GM11168 (cell line): ENCODE measurements around the gene LRRC38.
"Not testable (repeated sequence)": the region's sequence is repeated elsewhere in the genome, so short reads cannot be mapped to it uniquely, and the experiment has no call there.

Experiments
- in situ Hi-C: fragments of 300-500 bp; cut with MboI; formaldehyde crosslinking; loops from one replicate; pipeline ENCODE4 v1.12.0; 2022; ENCODE audit warnings: low sequenced_read_pairs; ENCODE audit not compliant: unreplicated experiment

The LRRC38 gene, protein sequence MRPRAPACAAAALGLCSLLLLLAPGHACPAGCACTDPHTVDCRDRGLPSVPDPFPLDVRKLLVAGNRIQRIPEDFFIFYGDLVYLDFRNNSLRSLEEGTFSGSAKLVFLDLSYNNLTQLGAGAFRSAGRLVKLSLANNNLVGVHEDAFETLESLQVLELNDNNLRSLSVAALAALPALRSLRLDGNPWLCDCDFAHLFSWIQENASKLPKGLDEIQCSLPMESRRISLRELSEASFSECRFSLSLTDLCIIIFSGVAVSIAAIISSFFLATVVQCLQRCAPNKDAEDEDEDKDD

GRCh38 chr1:13513895-13514546, at the start of gene LRRC38:
Gene LRRC38, minus strand, starts transcription at chr1:13514003. Its CDS starts 410 bp downstream, at chr1:13513593.
- in situ Hi-C loops, result no loop called here

GRCh38 chr1:13562981-13563380, 49.2 kb upstream of the LRRC38 start:
- in situ Hi-C loops, result not testable (repeated sequence)

DNA sequence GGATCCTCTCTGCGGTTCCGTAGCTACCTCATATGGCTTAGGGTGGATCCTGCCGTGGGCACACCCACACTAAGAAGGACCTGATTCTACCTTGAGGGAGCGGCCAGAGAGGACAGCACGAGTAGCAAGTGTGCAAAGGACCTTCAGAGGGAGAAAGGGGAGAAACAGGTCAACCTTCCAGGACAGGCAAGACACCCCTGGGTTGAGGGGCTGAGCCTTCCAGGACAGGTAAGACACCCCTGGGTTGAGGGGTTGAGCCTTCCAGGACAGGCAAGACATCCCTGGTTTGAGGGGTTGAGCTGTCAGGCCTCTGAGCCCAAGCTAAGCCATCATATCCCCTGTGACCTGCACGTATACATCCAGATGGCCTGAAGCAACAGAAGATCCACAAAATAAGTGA, 46.7 kb upstream of the LRRC38 start:
- in situ Hi-C loops, result no loop called here

GRCh38 chr1:13556224-13556764, 42.5 kb upstream of the LRRC38 start:
- in situ Hi-C loops, result no loop called here

- in situ Hi-C loops, result no loop called here
Observed at GRCh38 chr1:13554798-13555197, 41.0 kb upstream of the LRRC38 start.

DNA sequence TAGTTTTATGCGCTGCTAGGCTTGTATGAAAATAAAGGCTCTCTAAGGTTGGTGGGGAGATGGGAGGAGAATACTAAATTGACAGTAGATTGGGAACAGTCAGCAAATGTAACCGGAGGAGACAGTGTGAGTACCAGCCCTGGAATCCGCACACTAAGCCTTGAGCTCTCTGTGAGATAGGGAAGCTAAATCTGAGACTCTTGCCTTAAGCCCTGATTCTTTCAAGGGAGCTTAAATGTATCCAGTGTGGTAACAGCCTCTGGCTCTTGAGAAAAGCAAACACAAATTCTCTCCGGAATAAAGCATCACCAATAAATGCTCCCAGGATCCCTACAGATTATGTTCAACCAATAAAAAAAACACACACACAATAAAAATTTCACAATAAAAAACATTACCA, 36.9 kb upstream of the LRRC38 start:
- in situ Hi-C loops, result no loop called here

DNA sequence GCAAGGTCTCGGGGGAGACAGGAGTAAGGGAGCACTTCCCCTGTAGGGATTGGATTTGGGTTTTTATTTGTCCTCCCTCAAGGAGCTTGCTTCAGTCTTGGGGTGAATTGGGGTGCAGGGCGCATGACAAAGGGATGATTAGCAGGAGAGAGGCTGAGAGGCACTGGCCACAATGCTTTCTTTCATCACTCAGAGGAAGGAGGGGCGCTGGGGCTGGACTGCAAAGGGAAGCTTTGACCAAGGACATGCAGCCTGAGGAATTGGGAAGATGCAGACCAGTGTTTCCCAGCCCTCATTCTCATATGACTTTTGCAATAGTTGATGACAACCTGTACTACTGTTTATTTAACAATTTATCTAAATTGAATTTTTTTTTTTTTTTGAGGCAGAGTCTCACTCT, 35.7 kb upstream of the LRRC38 start:
- in situ Hi-C loops, result no loop called here

DNA sequence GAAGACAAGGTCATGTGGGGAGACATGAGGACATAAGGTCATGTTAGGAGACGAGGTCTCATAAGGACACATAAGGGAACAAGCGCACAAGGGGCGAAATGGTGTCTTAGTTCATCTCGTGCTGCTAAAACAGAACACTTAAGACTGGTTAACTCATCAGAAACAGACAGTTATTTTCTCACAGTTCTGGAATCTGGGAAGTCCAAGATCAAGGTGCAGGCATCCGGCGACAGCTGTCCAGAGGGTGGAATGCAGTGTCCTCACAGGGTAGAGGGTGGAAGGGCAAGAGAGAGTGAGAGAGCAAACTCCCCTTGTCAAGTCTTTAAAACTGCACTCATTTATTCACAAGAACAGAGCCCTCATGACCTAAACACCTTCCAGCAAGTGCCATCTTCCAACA, 35.2 kb upstream of the LRRC38 start:
- in situ Hi-C loops, result no loop called here

DNA sequence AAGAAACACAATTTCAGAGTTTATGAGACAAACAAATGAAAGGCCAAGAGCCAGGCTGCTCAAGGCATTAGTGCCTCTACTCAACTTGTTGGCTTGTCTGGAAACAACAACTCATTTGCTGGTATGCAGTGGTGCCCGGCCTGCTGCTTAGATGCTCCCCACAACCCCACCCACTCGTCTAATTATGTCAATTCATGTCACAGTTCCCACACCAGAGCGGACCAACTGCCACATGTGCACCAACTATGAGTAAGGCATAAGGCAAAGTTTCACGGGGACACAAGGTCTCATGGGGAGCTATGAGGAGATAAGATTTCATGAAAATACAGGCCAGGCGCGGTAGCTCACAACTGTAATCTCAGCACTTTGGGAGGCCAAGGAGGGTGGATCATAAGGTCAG, 34.5 kb upstream of the LRRC38 start:
- in situ Hi-C loops, result no loop called here

- in situ Hi-C loops, result no loop called here
Observed at GRCh38 chr1:13546791-13547190, 33.0 kb upstream of the LRRC38 start.

- in situ Hi-C loops, result no loop called here
Observed at GRCh38 chr1:13544221-13544556, 30.4 kb upstream of the LRRC38 start.

- in situ Hi-C loops, result no loop called here
Observed at GRCh38 chr1:13543451-13544220, 29.8 kb upstream of the LRRC38 start.

GRCh38 chr1:13541435-13542215, 27.8 kb upstream of the LRRC38 start:
- in situ Hi-C loops, result no loop called here

- in situ Hi-C loops, result no loop called here
Observed at GRCh38 chr1:13540866-13541265, 27.1 kb upstream of the LRRC38 start.

- in situ Hi-C loops, result no loop called here
Observed at GRCh38 chr1:13539683-13540082, 25.9 kb upstream of the LRRC38 start.

DNA sequence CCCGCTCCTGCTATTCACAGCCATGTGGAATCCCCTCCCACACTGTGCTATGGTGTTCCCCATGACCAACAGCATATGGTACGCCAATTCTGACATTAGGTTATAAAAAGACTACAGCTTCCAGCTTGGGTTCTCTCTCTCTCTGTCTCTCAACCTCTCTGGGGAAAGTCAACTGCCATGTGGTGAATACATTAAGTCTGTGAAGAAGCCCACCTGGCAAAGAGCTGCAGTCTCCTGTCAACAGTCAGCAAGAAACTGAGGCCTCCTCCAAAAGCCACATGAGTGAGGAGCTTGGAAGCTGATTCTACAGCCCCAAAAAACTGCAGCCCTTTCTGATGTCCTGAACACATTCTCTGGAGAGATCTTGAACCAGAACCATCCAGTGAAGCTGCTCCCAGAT, 25.0 kb upstream of the LRRC38 start:
- in situ Hi-C loops, result no loop called here

GRCh38 chr1:13536571-13536970, 22.8 kb upstream of the LRRC38 start:
- in situ Hi-C loops, result no loop called here

DNA sequence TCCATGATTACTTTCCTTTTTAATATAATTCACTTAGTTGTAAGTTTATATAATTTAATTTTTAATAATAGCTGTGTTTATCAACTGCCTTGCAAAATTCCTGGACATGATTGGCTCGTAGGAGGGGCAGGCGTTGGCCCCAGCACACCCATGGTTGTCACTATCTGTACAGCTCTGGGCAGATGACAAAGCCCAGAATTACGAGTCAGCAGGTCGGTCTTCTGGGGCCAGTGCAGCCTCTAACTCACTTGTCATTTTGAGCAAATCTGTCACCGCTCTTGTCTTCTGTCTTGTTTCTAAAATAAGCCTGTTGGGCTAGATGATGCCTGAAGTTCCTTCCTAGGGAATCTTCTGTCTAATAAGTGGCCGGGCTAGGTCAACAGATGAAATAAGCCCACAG, 21.4 kb upstream of the LRRC38 start:
- in situ Hi-C loops, result no loop called here

- in situ Hi-C loops, result no loop called here
Observed at GRCh38 chr1:13528320-13528719, 14.5 kb upstream of the LRRC38 start.

DNA sequence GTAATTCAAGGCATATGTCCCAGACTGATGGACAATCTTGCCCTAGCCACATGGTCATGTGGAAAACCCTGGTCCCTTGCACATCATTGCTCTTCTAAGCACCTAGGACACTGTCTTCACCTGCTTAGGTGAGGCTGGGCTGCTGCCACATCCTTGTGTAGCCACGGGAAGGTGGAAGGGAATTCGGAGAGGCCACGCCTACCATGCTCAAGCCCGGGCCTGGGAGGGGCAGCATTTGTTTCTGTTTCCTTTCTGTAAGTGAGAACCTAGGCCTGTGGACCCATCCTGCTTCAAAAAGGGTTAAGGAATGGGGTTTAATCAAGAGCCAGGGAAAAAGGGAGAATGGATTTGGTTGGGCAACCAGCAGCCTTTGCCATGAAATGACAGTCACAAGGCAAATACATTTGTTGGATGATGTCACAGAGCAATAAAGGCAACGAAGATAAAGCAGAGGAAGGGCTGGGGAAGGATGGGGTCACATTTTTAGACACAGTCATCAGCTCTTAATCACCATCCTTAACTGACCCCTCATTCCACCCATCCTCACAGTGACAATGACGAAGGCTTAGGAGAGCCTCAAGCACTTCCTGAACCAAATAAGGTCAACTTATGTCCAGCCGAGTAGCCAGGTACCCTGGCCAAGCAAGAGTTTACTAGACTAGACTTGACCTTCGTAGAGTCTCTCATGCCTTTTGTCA, 10.1 kb upstream of the LRRC38 start:
- in situ Hi-C loops, result no loop called here
